ENCODE data around the gene WWP2.
"Not testable (repeated sequence)": the region's sequence is repeated elsewhere in the genome, so short reads cannot be mapped to it uniquely, and the experiment has no call there.

WWP2 gene

GRCh38 chr16:69929480-69929879, 167.3 kb downstream of the WWP2 start:
- DNase-seq, result no peak

- DNase-seq, result peak in 1 of 2 experiments; percentile 63
Observed at GRCh38 chr16:69930117-69930776, 168.1 kb downstream of the WWP2 start.

- no peak for DNase-seq
Observed at GRCh38 chr16:69931631-69932030, 169.5 kb downstream of the WWP2 start.

GRCh38 chr16:69932228-69932627, 170.1 kb downstream of the WWP2 start:
- no peak for DNase-seq

DNA sequence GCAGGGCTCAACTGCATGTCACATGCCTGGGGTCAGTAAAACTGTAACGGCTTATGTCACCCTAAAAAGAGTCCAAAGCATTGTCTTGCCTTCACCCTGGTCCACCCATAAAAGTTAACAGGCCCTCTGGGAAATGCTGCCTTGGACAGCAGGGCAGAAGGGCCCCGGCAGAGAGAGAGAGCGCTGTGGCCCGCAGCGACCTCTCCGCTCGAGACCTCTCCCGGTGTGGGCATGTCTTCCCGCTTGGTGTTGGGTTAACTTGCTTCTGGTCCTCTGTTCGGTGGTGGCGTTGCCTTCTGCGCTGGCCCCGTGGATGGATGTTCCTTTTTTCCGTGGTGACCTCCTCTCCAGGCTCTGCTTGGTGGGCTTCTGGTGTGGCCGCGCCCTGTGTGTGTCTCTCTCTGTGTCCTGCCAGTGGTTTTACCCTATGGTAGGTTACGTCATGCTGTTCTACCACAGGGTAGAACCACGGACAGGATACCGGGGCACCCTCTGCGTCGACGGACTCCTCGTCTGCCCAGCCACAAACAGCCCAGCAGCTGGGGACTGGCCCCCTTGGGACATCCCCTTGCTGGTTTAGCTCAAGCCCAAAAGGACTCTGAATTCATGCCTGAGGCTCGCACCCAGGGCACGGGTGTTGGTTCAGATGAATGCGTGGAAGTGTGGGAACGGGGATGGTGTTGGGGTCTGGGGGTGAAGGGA, 170.7 kb downstream of the WWP2 start:
- DNase-seq, result no peak

GRCh38 chr16:69934044-69934443, 171.9 kb downstream of the WWP2 start:
- no peak for DNase-seq

GRCh38 chr16:69934751-69935150, 172.6 kb downstream of the WWP2 start:
- DNase-seq, result no peak

GRCh38 chr16:69935278-69935711, 173.2 kb downstream of the WWP2 start:
- no peak for DNase-seq

DNA sequence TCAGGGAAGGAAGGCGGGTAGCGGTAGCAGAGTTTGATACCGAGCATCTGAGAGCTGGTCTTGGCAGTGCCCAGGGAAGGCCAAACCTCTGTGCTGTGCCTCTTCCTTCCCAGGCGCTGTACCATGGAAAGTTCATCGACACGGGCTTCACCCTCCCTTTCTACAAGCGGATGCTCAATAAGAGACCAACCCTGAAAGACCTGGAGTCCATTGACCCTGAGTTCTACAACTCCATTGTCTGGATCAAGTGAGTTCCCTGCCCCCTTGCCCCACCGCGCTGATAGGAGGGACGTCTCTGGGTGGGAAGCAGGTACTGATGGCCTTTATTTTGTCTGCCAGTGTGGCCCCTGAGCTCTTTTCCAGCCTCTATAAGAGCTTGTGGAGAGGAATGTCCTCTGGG, 173.6 kb downstream of the WWP2 start:
- DNase-seq, result no peak

GRCh38 chr16:69936252-69936651, 174.1 kb downstream of the WWP2 start:
- DNase-seq, result no peak

DNA sequence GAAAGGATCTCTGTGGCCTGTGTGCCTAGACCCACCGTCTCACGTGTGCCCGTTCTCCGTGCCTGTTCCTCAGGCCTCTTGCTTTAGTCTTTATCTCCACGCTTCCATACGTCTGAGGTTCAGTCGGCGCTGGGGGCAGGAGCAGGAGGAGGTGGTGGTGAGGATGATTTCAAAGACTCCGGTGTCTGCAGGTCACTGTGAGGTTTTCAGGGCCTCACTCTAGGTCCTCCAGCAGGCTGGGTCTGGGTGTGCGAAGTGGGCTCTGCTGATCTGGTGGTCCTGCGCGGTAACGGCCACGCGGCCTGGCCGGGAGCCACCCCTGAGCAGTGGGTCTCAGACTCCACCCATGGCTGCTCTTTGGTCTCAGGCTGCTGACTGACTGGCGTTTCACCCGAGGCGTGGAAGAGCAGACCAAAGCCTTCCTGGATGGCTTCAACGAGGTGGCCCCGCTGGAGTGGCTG, 174.6 kb downstream of the WWP2 start:
- DNase-seq, result no peak

GRCh38 chr16:69937465-69937951, 175.4 kb downstream of the WWP2 start:
- DNase-seq, result peak in 1 of 2 experiments; percentile 55

- DNase-seq, result no peak
Observed at GRCh38 chr16:69938981-69939820, 177.1 kb downstream of the WWP2 start.

- no peak for DNase-seq
Observed at GRCh38 chr16:69939821-69940585, 177.9 kb downstream of the WWP2 start.

DNA sequence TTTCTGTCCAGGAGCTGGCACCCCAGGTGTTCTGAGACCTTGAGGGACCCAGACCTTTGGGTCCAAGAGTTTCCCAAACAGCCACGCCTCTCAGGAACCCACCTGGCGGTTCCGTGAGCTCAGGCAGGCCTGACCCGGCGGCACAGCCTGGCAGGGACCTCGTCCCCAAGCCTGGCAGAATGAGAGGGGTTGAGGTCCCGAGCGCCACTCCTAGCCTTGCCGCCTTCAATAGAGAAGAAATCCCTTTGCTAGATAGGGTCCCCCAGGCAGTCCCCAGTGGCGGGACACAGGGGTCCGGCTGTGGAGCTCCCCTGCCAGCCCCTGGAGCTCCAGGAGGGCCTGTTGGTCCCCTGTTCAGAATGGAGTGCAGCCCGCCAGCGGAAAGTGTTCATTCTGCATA, 178.5 kb downstream of the WWP2 start:
- no peak for DNase-seq

GRCh38 chr16:69941251-69942098, 179.3 kb downstream of the WWP2 start:
- no peak for DNase-seq

DNA sequence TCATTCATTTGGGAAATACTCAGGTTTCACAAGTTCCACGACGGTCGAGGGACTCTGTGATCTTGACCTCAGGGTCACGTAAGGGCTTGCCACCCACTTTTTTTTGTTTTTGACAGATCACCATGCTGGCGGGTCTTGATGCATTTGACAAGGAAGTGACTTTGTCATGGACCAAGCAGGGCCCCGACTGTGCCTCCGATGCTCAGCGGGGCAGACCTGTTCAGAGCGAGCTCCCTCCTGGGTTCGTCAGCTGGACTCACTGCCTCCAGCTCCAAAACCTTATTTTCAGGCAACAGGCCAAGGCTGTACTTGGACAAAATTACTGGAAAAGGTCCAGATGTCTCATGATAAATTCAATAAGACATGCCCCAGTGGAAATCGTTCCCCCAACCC, 180.0 kb downstream of the WWP2 start:
- DNase-seq, result no peak

- no peak for DNase-seq
Observed at GRCh38 chr16:69942627-69943170, 180.6 kb downstream of the WWP2 start.

DNA sequence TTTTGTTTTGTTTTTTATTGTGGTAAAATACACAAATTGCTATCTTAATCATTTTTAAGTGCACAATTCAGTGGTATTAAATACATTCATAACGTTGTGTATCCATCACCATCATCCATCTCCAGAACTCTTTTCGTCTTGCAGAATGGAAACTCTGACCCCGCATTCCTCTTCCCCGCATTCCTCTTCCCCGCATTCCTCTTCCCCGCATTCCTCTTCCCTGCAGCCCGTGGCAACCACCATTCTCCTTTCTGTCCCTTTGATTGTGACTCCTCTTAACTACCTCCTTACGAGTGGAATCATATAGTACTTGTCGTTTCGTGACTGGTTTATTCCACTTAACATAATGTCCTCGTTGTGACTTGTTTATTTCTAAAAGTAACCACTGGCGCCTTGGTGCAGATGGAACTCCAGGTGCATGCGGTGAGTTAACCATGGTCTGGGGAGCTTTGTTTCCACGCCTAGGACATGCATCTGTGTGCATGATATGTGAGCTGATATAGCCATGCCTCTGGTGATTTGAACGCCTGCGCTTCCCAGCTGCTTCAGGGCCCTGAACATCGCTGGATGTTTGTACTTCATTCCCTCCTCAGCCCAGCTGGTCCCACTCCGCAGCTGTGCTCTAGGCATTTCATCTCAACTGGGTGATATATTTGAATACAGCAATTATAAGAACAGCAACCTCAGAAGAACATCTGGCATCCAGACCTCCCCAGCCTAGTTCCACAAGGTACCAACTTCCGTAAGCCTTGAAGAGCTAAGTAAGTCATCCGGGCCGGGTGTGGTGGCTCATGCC, 181.3 kb downstream of the WWP2 start:
- not testable (repeated sequence) for DNase-seq

- not testable (repeated sequence) for DNase-seq
Observed at GRCh38 chr16:69950411-69950810, 188.3 kb downstream of the WWP2 start.
